Thyroid gland (tissue), 4 donors: ENCODE data around the gene MGAT5. TPM values are rescaled to one million over a fixed set of nuclear protein-coding genes. Genes with fewer than 3 reads are reported as not detected.

Experiments used
- DNase-seq, 2 donors: peaks; one replicate each; pipeline ENCODE4 v3.0.0-alpha.2; 2019
- H3K27ac ChIP-seq, 3 donors: fragments of 200-600 bp; sonication (generic); 1 replicate in 2 of 3; 2 replicates in 1 of 3; pipeline ENCODE4 v1.5.1; 2016 to 2019; ENCODE audit warnings: mild to moderate bottlenecking in 1 of 3, moderate library complexity in 1 of 3
- H3K27me3 ChIP-seq: fragments of 200-600 bp; sonication (generic); one replicate; pipeline ENCODE4 v1.5.1; 2019
- H3K36me3 ChIP-seq, 2 donors: fragments of 200-600 bp; sonication (generic); one replicate each; pipeline ENCODE4 v1.5.1; 2016 to 2019
- H3K4me1 ChIP-seq, 2 donors: fragments of 200-600 bp; sonication (generic); one replicate each; pipeline ENCODE4 v1.5.1; 2017 to 2019
- H3K4me3 ChIP-seq, 3 donors: fragments of 200-600 bp; sonication (generic); replicated peaks in 1 of 3; 1 replicate in 2 of 3; 2 replicates in 1 of 3; pipeline ENCODE4 v1.5.1; 2016; ENCODE audit warnings: mild to moderate bottlenecking in 1 of 3
- H3K9me3 ChIP-seq: fragments of 200-600 bp; sonication (generic); one replicate; pipeline ENCODE4 v1.5.1; 2017
- CTCF ChIP-seq, 6 experiments: fragments of 200-600 bp in 3 of 6; fragments of 450-650 bp in 3 of 6; sonication (generic) in 3 of 6; IDR thresholded peaks; one replicate each; pipeline ENCODE4 v1.5.1; 2016 to 2019; ENCODE audit warnings: antibody characterized with exemption in 6 of 6, mild to moderate bottlenecking in 2 of 6, inconsistent platforms in 1 of 6, moderate library complexity in 1 of 6
- POLR2A ChIP-seq, 2 donors: fragments of 450-650 bp; IDR thresholded peaks; one replicate each; pipeline ENCODE4 v1.6.1; 2017; ENCODE audit warnings: antibody characterized with exemption in 2 of 2, mild to moderate bottlenecking in 2 of 2, moderate library complexity in 1 of 2
- WGBS, 2 donors: methylation state at CpG; one replicate each; pipeline ENCODE4 v1.1.5; 2017; 5-methylcytosine and 5-hydroxymethylcytosine counted together
- intact Hi-C: fragments of 100-400 bp; cut with DNase I; formaldehyde crosslinking; loops from one replicate; pipeline ENCODE4 v1.15.1; 2023
- total RNA-seq, 4 donors: library from RNA; depleted of rRNA; stranded (reverse); fragments of >200 nt; gene quantifications; one replicate each; pipeline ENCODE4 v1.2.3, GENCODE V29; 2016

Gene MGAT5
- total RNA-seq, 4 donors from 2014 or later: 47.5 to 64.4 (median 50.4) TPM

- no peak overlapping the region for H3K4me3 ChIP-seq
- TF ChIP-seq POLR2A (IDR thresholded peaks at IDR 0.05) (no peak), CTCF (IDR thresholded peaks at IDR 0.05) (no peak)
- no peak for DNase-seq
- 91 to 97% methylated on average over 2 of the region's 2 CpGs for WGBS, 2 donors
- intact Hi-C loops: no loop called here
- H3K27me3 ChIP-seq: no peaks in the 10 kb centered on the region
- peaks cover 0 to 17% of the 10 kb centered on the region in 2 donors for H3K4me1 ChIP-seq
- H3K36me3 ChIP-seq: no peaks in the 10 kb centered on the region
- no peak overlapping the region for H3K27ac ChIP-seq
- H3K9me3 ChIP-seq: no peaks in the 10 kb centered on the region
Measured at GRCh38 chr2:134229540-134229939, 24.3 kb upstream of the MGAT5 start.

GRCh38 chr2:134230885-134231284 lies 23.0 kb upstream of the MGAT5 start:
- TF ChIP-seq CTCF (IDR thresholded peaks at IDR 0.05): no peak
- TF ChIP-seq POLR2A (IDR thresholded peaks at IDR 0.05): no peak
- H3K27ac ChIP-seq: no peak overlapping the region
- peaks cover 0 to 17% of the 10 kb centered on the region in 2 donors for H3K4me1 ChIP-seq
- no peak overlapping the region for H3K4me3 ChIP-seq
- no peaks in the 10 kb centered on the region for H3K9me3 ChIP-seq
- DNase-seq: no peak
- H3K27me3 ChIP-seq: no peaks in the 10 kb centered on the region
- intact Hi-C loops: no loop called here
- H3K36me3 ChIP-seq: no peaks in the 10 kb centered on the region

- TF ChIP-seq CTCF (IDR thresholded peaks at IDR 0.05): no peak
- TF ChIP-seq POLR2A (IDR thresholded peaks at IDR 0.05): no peak
- H3K36me3 ChIP-seq: no peaks in the 10 kb centered on the region
- intact Hi-C loops: no loop called here
- no peaks in the 10 kb centered on the region for H3K9me3 ChIP-seq
- no peak for DNase-seq
- H3K27ac ChIP-seq: no peak overlapping the region
- H3K4me3 ChIP-seq: no peak overlapping the region
- 88 to 100% methylated on average over 3 of the region's 3 CpGs for whole genome bisulfite sequencing, 2 donors
- peaks cover 0 to 17% of the 10 kb centered on the region in 2 donors for H3K4me1 ChIP-seq
- H3K27me3 ChIP-seq: no peaks in the 10 kb centered on the region
Measured at GRCh38 chr2:134231301-134231964, 22.4 kb upstream of the MGAT5 start.

- Histone ChIP-seq H3K27me3 (no peaks in the 10 kb centered on the region), H3K4me3 (no peak overlapping the region), H3K36me3 (no peaks in the 10 kb centered on the region), H3K4me1 (peaks cover 0 to 17% of the 10 kb centered on the region in 2 donors), H3K27ac (no peak overlapping the region), H3K9me3 (no peaks in the 10 kb centered on the region)
- DNase-seq: no peak
- 95 to 99% methylated on average over 2 of the region's 2 CpGs for WGBS, 2 donors
- intact Hi-C loops: no loop called here
- no peak for TF ChIP-seq CTCF (IDR thresholded peaks at IDR 0.05)
- TF ChIP-seq POLR2A (IDR thresholded peaks at IDR 0.05): no peak
Measured at GRCh38 chr2:134231965-134232340, 21.9 kb upstream of the MGAT5 start.

- intact Hi-C loops: no loop called here
- Histone ChIP-seq H3K9me3 (no peaks in the 10 kb centered on the region), H3K36me3 (no peaks in the 10 kb centered on the region), H3K4me3 (no peak overlapping the region), H3K27me3 (no peaks in the 10 kb centered on the region), H3K27ac (no peak overlapping the region), H3K4me1 (peaks cover 0 to 17% of the 10 kb centered on the region in 2 donors)
- DNase-seq: no peak
- TF ChIP-seq CTCF (IDR thresholded peaks at IDR 0.05) (no peak), POLR2A (IDR thresholded peaks at IDR 0.05) (no peak)
- WGBS, 2 donors: 56 to 65% methylated on average over 1 of the region's 1 CpG
Measured at GRCh38 chr2:134232461-134232860, 21.4 kb upstream of the MGAT5 start.
